Psoas muscle (tissue), 8 donors: ENCODE data around the gene CSTPP1. TPM values are rescaled to one million over a fixed set of nuclear protein-coding genes. Genes with fewer than 3 reads are reported as not detected.

Experiments used
- ATAC-seq, 4 donors: fragments of 200-7000 bp; cut with Tn5 transposase; one replicate each; pipeline ENCODE4 v1.9.1; 2020; ENCODE audit warnings: moderate library complexity in 3 of 4, mild to moderate bottlenecking in 2 of 4
- DNase-seq, 2 donors: peaks; one replicate each; pipeline ENCODE4 v3.0.0-alpha.2; 2020
- H3K27ac ChIP-seq: fragments of 200-600 bp; one replicate; pipeline ENCODE4 v1.8.0; 2022
- H3K27me3 ChIP-seq, 3 donors: fragments of 200-600 bp in 1 of 3; one replicate each; pipeline versions ENCODE4 v1.6.1 to v1.8.0; 2013 to 2022; ENCODE audit warnings: low read length in 2 of 3, mild to moderate bottlenecking in 2 of 3, moderate library complexity in 1 of 3; ENCODE audit not compliant: insufficient read depth in 3 of 3
- H3K36me3 ChIP-seq, 2 donors: fragments of 200-600 bp in 1 of 2; one replicate each; pipeline versions ENCODE4 v1.6.1 to v1.8.0; 2013 to 2022; ENCODE audit warnings: low read depth in 1 of 2, mild to moderate bottlenecking in 1 of 2, moderate library complexity in 1 of 2; ENCODE audit not compliant: insufficient read depth in 1 of 2
- H3K4me1 ChIP-seq: fragments of 200-600 bp; one replicate; pipeline ENCODE4 v1.8.0; 2022
- H3K4me3 ChIP-seq: fragments of 200-600 bp; one replicate; pipeline ENCODE4 v1.8.0; 2022; ENCODE audit warnings: mild to moderate bottlenecking
- H3K9me3 ChIP-seq: fragments of 200-600 bp; one replicate; pipeline ENCODE4 v1.8.0; 2022
- CTCF ChIP-seq: fragments of 200-600 bp; IDR thresholded peaks from one replicate; pipeline ENCODE4 v1.8.0; 2022; ENCODE audit warnings: antibody characterized with exemption
- WGBS, 3 donors: extraction: QIAGEN DNeasy Blood & Tissue Kit; methylation state at CpG; one replicate each; pipeline versions ENCODE4 v1.1.6 to v1.1.7; 2013; 5-methylcytosine and 5-hydroxymethylcytosine counted together
- intact Hi-C, 2 donors: fragments of 100-400 bp; cut with DNase I; formaldehyde crosslinking; loops; one replicate each; pipeline versions ENCODE4 v1.11.0 to v1.14.2; 2022
- polyA plus RNA-seq, 3 donors: library from polyadenylated mRNA; stranded (reverse); fragments of 200-250 nt; gene quantifications; one replicate each; pipeline ENCODE4 v1.2.3, GENCODE V29; 2013
- total RNA-seq, 4 donors: library from RNA; stranded (reverse); fragmentation: NEBNext Ultra II Directional in 2 of 4; extraction: Animal tissue kit (Norgen Biotek cat#: 25700) in 2 of 4; gene quantifications; one replicate each; pipeline versions ENCODE4 v1.2.1 to v1.2.4, GENCODE V29; 2021 to 2023
- donor health status: healthy with polysubstance abuse.
- donor health status: DM: no; HTN: no; CAD: no; lungs with moderate emphysema.
- donor health status: Bipolar disorder and iron deficiency.
- donor health status: healthy.
- donor health status: DM: yes; HTN: yes; CAD: no.
- donor health status: DM: no; HTN: no; CAD: no.
- donor health status: DM: no; HTN: no; CAD: no.
- donor health status: DM: yes; HTN: yes; CAD: no.

CSTPP1 gene
- total and polyA plus RNA-seq, 7 donors = 5.1 to 10.0 (median 6.9) TPM

- no peaks in the 10 kb centered on the region for H3K27me3 ChIP-seq
- peaks cover 0 to 84% of the 10 kb centered on the region in 2 donors for H3K36me3 ChIP-seq
- peaks cover 78% of the 10 kb centered on the region for H3K4me1 ChIP-seq
- H3K27ac ChIP-seq = peak overlapping the region; percentile 95
- intact Hi-C loops = loop anchor here in 1 of 2 donors (5.0 kb wide), 1 partner anchor 80 kb away; the partner anchor contains the start of gene NR1H3
- DNase-seq = peak; percentile 58 to 80
- 1 to 2% (median 1%) methylated on average over 20 to 21 of the region's 21 CpGs for WGBS, 3 donors
- peak; percentile 48 for TF ChIP-seq CTCF
- peak overlapping the region; percentile 94 for H3K4me3 ChIP-seq
- peak; percentile 49 to 64 (median 51) for ATAC-seq
- H3K9me3 ChIP-seq = no peaks in the 10 kb centered on the region
Observed at GRCh38 chr11:47177229-47177845, 240.8 kb downstream of the CSTPP1 start.

- Histone ChIP-seq H3K4me1 (peaks cover 74% of the 10 kb centered on the region), H3K36me3 (peaks cover 0 to 81% of the 10 kb centered on the region in 2 donors), H3K27me3 (no peaks in the 10 kb centered on the region), H3K4me3 (peak overlapping the region; percentile 94), H3K27ac (peak overlapping the region; percentile 95), H3K9me3 (no peaks in the 10 kb centered on the region)
- intact Hi-C loops = loop anchor here in 1 of 2 donors (5.0 kb wide), 1 partner anchor 79 kb away; the partner anchor contains the start of gene NR1H3
- ATAC-seq = peak; percentile 20 to 51 (median 30)
- no peak for TF ChIP-seq CTCF
- DNase-seq = peak; percentile 70 to 88
- WGBS, 3 donors = 6 to 21% (median 20%) methylated on average over 6 of the region's 6 CpGs
Observed at GRCh38 chr11:47177846-47178245, 241.3 kb downstream of the CSTPP1 start.

- Histone ChIP-seq H3K9me3 (no peaks in the 10 kb centered on the region), H3K27ac (peak overlapping the region; percentile 95), H3K36me3 (peaks cover 0 to 77% of the 10 kb centered on the region in 2 donors), H3K27me3 (no peaks in the 10 kb centered on the region), H3K4me1 (peaks cover 72% of the 10 kb centered on the region), H3K4me3 (peak overlapping the region; percentile 19)
- 66 to 85% (median 70%) methylated on average over 11 of the region's 11 CpGs for WGBS, 3 donors
- TF ChIP-seq CTCF = no peak
- ATAC-seq = no peak
- intact Hi-C loops = loop anchor here in 1 of 2 donors (5.0 kb wide), 1 partner anchor 79 kb away; the partner anchor contains the start of gene NR1H3
- no peak for DNase-seq
Observed at GRCh38 chr11:47178316-47178715, 241.8 kb downstream of the CSTPP1 start.

- WGBS, 3 donors = 81 to 89% (median 83%) methylated on average over 23 of the region's 23 CpGs
- intact Hi-C loops = loop anchor here in 1 of 2 donors (5.0 kb wide), 1 partner anchor 78 kb away; the partner anchor contains the start of gene NR1H3
- no peak for ATAC-seq
- Histone ChIP-seq H3K27me3 (no peaks in the 10 kb centered on the region), H3K36me3 (peaks cover 0 to 70% of the 10 kb centered on the region in 2 donors), H3K4me1 (peaks cover 74% of the 10 kb centered on the region), H3K27ac (peak overlapping the region; percentile 95), H3K9me3 (no peaks in the 10 kb centered on the region), H3K4me3 (peak overlapping the region; percentile 93)
- no peak for DNase-seq
- no peak for TF ChIP-seq CTCF
Observed at GRCh38 chr11:47178737-47179654, 242.4 kb downstream of the CSTPP1 start.
